CD4-positive, alpha-beta T cell treated with Interferon alpha-2 for 1 hour (primary cell): ENCODE data around the gene SAMD11.

ENCODE experiments used
- DNase-seq, 2 donors: peaks; one replicate each; pipeline ENCODE4 v3.0.0-alpha.2; 2020 to 2022

SAMD11 gene

DNA sequence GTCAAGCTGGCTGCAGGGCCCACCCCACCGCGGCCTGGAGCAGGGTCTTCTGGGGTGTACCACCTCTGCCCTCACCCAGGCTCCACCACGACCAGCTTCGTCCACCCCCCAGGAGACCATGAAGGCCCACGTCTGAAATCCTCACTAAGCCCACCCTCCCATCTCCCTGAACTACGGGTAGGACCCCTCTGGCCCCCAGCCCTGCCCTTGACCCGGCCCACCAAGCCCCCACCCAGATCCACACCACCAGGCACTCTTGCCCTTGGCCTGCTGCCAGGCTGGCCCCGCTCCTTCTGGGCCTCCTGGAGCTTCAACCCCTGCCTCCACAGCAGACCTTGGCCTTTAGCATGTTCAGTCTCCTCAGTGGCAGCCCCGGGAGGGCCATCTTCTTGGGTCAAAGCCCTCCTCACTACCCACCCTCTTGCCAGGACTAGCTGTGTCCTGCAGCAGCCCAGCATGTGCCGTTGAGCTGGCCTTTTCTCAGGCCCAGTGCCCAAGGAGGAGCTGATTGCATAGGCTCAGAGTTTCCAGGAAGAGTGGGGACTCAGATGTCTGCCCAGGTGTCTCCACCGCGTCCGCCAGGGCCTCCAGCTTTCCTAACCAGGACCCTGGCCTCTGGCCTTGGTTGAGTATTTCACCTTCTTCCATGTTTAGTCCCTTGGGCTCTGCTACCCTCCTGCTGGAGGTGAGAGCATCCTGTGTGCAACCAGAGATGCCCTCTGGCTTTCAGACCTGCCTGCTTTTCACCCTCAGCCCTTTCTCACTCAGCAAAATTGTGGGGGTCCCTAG lies 17.7 kb upstream of the SAMD11 start:
- DNase-seq, result no peak

DNA sequence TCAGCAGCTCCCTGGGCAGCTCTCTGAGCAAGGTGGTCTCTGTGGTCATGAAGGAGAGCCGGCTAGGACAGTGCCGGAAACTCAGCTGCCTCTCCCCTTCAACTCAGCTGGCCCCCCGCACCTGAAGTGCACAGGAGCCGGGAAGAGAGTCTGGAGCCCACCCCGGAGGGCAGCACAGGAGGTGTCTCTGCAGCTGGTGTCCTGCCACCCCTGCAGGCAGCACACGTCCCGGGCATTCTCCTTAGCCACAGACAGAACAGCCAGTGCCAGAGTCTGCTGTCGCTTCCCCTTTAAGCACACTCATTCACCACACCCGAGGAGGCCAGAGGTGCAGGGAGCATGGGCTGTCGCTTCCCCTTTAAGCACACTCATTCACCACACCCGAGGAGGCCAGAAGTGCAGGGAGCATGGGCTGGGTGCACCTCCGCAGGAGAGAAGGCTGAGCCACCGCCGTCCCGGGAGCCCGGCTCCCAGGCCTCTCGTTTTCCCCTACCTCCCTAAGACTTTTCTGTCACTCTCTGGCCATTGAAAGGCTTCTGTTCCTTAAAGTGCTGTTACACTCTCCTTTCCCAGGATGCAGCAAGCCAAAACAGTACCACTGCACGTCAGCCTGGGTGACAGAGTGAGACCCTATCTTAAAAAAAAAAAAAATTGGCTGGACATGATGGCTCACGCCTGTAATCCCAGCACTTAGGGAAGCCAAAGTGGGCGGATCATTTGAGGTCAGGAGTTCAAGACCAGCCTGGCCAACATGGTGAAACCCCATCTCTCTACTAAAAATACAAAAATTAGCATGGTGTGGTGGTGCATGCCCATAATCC lies 16.9 kb upstream of the SAMD11 start:
- DNase-seq, result peak; percentile 19 to 45

DNA sequence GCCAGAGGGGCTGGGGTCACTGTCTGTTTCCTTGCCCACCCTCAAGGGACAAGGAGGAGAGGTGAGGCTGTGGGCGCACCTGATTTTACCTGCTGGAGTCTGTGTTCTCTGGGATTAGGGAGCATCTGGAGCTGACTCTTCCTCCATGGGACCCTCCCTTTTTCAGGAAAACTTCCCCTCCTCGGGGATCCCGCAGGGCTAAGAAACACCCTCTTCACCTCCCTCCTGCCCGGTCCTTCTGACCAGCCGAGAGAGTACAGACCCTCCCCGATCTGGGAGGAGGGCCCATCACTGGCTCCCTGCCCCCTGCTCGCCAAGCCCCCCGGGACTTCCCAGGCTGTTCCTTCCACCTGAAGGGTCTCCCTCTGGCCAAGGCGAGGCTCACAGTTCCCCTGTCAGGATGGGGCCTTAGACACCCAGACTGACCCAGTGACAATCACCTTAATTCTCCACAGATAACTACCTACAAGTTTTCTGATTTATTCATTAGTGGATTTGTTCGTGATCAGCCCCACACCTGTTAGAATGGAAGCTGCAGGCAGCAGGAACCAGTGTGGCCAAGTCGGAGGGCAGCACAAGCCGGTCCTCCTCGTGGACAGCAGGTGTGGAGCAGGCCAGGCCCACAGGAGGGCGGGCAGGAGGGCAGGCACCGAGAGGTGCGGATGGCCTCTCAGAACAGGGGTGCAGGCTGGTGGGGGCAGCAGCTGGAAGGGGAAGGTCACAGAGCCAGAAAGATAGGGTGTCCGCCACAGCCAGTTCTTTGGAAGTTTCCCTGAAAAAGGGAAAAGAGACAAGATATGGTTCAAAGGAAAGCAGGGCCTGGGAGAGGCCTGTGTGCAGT lies 15.9 kb upstream of the SAMD11 start:
- no peak for DNase-seq

DNA sequence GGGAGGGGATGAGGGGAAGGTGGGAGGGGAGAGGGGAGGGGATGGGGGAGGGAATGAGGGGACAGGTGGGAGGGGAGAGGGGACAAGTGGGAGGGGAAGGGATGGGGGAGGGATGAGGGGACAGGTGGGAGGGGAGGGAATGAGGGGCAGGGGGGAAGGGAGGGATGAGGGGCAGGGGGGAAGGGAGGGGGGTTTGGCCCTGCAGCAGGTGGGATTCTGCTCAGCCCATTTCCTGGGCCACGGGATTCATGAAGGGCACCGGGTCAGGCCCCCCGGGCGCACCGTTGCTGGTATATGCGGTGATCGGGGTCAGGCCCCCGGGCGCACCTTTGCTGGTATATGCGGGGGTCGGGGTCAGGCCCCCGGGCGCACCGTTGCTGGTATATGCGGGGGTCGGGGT lies 15.1 kb upstream of the SAMD11 start:
- DNase-seq, result no peak

DNA sequence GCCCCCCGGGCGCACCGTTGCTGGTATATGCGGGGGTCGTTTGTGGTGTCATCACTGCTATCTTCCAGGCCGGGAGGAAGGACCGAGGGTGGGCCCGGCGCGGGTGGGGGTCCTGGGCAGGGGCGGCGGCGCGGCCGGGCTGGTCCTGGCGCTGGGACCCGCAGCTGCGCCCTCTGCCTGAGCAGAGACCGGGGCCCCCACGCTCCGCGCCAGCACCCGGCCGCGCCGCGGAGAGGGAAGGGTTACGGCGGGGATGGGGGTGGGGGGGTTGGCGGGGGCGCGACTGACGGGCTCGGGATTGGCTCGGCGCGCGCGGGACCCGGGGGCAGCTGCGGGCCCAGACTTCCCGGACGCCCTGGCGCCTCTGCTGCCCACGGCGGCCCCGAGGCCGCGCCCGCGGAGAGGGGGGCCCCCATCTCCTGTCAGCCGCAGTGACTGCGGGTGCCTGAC lies 13.8 kb upstream of the SAMD11 start:
- no peak for DNase-seq

DNA sequence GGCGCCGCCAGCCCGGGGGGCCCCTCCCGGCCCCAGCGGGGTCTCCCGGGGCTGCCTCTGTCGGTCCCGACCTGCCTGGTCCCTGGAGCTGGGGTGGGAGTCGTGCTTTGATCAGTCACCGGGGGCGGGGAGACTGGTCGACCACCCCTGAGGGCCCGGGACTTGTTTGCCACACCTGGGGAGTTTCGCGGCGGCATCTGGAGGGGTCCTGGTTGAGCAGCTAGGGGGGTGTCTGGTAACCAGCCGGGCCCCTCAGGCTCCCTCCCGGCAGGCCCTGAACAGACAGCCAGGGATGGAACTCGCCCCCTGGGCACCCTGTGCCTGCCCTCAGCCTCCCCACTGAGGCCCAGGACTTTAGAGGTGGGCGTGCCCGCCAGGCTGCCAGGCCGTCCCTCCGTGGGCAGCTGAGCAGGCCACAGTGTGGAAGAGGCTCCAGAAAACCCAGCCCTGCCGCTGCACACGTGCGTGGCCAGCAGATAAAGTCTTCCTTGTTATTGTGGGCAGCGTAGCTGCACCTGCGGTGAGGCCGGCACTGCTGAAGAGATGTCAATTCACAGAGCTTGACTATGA lies 13.3 kb upstream of the SAMD11 start:
- no peak for DNase-seq

DNA sequence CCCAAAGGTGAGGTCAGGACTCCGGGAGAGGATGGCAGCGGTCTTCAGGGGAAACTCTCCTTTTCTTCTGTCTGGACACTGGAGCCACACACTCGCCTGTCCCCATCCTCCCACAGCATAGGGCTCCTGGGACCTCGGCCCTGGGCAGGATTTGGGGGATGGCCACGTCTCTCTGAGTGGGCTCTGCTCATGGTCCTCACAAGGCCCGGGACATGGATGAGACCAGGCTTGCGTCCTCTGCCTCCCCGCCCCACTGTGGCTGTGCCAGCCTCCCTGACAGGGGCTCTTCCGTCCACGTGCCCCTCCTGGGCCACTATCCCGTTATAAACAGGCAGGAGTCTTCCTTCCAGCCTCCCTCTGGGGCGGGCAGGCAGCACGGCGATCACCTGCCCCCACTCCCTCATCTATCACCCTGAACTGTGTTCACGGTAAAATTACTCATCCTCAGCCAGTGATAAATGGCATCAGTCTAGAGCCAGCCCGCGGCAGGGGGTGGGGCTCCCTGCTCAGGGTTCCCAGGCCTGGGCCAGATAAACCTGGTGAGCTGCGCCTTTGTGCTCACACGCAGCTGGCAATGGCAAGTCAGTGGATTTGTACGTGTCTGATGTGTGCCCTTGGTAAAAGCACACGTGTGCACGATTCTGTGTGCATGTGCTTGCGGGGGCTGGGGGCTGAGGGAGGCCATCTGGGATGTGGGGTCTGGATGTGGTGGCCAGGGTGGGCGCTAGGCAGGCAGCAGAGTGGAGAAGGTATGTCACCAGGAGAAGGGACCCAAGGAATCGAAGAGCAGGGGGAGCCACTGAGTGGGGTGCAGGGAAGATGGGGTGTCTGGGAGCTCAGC lies 12.6 kb upstream of the SAMD11 start:
- no peak for DNase-seq

DNA sequence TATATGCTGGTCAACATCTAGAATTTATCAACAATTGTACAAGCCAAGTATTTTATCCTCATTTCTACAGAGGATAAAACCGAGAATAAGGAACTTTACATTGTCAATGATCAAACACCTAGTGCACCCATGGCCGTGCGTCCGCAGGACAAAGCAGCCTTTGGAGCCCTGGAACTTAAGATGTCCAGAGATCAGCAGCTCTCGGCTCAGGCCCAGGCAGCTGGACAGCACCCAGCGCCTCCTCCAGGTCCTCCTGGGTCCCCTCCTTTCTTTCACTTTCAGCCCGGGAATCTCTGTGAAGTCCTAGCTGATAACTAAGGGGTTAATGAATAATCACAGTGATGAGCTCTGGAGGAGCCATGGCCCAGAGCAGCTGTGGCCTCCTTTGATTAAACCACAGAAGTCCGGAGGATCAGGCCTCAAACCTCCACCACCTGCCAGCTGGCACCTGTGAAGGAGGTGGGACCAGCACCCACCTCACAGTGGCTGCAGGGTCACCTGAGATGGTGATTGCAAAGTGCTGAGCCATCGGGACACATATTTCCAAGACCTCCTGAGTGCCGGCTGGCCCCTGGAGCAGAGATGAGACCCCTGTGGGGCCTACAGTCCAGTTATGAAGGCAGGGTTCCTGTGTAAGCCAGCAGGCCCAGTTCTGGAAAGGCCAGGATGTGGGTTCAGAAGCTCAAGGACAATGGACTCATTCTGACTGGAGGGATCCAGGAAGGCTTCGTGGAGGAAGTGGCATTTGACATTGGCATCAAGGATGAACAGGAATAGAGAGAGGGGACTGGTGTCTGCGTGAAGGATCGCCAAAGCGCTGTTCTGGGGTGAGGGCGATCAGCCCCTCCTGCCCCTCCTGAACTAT lies 11.6 kb upstream of the SAMD11 start:
- DNase-seq, result no peak

DNA sequence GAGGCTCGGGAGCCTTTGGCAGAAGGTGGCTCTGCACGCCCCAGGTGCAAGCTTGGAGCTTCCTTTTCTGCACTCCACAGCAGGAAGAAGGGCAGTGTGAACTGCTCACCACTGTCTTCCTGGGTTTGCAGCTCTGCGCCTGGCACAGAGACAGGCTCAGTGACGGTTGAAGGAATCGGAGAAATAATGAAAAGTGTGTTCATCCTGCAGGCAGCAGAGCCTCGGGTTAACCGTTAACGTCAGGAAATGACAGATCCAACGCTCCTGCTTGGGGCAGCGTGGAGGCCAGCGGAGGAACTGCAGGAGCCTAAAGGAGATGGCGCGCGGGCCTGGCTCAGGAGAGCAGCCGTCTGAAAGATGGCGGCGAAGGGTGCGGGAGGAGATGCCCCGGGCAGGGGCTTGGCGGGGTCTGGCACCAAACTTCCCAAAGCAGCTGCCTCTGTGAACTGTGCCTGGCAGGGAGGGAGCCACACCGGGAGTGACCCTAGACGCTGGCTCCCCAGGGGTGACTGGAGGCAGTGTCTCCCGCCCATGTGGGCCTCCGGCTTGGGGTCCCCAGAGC lies 10.9 kb upstream of the SAMD11 start:
- no peak for DNase-seq

DNA sequence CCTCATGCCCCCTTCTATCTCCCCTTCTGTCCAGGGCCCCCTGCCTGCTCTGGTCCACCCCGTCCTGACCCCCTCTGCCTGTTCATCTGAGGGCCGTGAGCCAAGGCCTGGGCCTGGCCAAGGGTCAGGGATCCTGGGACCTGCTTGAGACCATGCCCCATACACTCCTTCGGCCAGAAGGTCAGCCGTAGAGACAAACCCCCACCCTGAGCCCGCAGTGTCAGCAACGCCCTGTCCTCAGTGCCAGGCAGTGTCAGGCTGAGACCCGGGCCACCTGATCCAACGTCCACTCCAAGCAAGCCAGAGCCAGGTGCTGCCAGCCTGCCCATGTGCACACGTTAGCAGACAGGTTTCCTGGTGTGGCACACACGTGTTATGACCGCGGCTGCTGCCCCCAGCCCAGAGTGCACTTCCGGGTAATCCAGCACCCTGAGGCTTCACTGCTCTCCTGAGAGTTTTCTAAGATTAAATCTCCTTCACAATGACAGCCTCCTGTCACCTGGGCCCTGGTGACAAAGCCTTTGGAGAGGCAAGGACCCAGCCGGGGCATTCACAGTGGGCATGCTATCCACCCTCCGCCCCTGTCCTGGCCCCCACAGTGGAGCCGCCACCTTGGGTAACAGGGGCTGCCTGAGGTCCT lies 10.1 kb upstream of the SAMD11 start:
- no peak for DNase-seq

DNA sequence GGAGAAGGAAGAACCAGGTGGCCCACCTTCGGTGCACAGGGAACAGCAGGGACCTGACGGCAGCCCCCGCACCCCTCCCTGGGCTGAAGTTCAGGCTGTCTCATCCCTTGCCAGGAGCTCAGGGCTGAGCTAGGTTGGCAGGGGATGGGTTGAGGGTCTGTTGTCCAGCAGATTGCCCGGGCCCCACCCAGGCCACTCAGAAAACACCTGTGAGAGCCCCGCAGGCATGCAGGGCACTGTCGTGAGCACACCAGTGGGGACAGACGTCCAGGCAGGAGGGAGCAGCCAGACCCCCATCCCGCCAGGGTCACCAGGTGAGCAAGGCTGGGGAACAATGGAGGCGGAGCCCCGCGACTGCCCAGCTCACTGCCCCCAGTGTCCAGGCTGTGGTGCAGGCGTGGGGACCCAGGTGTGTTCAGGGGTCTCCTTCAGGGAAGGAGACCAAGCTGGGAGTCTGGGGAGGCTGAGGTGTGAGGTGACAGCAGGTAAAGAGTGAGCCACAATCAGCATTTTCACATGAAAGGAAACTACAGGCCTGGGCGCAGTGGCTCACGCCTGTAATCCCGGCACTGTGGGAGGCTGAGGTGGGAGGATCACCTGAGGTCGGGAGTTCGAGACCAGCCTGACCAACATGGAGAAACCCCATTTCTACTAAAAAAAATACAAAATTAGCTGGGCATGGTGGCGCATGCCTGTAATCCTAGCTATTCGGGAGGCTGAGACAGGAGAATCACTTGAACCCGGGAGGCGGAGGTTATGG lies 9.4 kb upstream of the SAMD11 start:
- DNase-seq, result no peak

DNA sequence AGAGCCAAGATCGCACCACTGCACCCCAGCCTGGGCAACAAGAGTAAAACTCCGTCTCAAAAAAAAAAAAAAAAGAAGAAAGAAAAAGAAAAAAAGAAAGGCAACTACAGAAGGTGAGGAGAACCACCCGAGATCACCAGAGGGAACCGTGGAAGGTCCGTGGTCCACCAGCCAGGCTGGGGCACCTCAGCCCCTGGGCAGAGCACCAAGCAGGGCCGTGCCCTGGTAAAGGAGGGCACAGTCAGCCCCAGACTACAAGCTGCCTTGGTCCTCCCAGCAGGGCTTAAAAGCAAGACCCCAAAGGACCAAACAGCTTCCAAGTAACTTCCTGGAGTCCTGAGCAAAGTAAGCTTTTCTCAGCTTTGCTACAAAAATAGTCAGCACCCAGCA lies 8.8 kb upstream of the SAMD11 start:
- DNase-seq, result no peak

DNA sequence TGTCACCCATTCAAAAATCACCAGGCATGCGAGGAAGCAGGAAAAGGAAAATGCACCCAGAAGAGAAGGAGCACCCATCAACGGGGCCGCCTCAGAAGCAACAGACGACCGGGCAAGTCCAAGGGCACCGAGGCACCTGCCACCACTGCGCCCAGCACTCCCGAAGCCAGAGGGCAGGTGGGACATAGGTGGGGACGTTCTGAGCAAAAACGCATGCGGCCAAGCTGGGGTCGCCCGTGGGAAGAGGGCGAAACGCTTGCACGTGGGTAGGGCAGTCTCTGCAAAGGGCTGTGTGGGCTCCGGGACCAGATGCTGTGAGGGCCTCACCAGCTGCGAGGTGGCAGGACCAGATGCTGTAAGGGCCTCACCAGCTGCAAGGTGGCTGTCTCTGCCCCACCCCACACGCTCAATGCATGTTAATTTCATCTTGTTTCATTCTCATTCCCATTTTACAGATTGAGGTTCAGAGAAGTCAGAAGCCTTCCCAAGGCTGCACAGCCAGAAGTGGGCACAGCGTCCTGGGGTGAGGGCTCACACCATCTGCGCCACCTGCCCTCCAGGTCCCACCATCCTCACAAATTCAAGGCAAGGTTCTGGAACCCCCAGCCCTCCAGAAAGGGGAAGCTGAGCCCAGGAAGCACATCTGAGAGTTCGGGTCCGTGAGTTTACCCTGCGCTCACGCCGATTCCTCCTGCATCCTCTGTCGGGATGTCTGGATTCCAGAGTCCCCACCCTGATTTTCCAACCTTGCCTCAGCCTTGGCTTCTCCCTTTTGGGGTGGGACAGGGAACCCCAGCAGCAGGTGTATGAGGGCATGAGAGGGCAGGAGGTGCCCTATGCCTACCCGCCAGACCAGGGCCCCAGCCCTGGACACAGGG lies 8.2 kb upstream of the SAMD11 start:
- no peak for DNase-seq

DNA sequence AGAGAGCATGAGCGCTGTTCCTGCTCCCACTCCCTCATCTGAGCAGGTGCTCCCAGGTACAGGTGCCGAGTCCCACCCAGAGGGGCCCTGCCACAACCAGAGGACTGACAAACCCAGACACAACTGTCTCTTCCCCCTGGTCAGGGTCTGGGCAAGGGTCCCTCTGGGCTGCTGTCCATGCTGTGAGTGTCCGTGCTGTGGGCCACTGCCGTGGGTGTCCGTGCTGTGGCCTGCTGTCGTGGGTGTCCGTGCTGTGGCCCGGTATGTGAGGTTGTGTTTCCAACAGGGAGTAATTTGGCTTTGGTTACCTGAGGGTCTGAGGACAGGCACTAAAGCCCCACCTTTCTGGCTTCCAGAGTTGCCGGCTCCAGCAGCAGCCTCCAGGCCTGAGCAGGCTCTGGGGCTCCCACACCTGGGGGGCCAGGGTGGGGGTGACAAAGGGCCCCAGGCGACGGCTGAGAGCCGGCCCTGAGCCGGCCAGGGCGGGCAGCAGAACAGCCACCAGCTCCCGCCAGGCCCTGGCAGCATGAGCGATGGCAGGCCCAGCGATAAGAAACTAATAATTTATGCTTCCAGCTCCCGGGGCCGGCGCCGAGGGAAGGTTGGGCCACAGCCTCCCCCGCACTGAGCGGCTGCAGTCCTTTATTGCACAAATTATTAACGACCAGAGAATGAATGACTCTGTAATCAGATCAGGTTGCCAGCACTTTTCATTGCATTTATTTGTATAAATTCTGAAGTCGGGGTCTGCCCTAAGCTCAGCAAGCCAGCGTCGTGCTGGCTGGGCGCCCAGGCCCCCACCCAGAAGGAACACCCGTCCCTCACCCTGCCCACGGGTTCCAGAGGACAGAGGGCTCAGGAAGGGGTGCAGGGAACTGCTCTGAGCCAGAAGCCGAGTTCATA lies 7.3 kb upstream of the SAMD11 start:
- no peak for DNase-seq

DNA sequence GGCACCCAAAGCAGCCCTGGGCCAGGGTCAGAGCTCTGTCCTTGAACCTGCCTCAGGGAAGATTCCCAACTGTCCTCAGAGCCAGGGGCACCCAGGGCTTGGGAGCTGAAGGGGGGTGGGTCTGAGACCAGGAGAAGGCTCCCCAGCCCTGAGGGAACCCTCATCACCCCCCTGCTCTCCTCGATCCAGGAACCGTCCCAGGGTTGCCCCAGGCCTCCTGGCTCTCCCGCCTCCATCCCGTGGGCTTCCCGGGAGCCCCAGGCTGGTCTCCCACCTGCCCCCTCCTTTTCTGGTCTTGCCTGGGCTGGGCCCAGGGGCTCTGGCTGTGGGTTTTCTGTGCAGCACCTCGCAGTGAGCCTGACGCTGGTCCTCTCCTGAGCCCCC lies 6.7 kb upstream of the SAMD11 start:
- no peak for DNase-seq

DNA sequence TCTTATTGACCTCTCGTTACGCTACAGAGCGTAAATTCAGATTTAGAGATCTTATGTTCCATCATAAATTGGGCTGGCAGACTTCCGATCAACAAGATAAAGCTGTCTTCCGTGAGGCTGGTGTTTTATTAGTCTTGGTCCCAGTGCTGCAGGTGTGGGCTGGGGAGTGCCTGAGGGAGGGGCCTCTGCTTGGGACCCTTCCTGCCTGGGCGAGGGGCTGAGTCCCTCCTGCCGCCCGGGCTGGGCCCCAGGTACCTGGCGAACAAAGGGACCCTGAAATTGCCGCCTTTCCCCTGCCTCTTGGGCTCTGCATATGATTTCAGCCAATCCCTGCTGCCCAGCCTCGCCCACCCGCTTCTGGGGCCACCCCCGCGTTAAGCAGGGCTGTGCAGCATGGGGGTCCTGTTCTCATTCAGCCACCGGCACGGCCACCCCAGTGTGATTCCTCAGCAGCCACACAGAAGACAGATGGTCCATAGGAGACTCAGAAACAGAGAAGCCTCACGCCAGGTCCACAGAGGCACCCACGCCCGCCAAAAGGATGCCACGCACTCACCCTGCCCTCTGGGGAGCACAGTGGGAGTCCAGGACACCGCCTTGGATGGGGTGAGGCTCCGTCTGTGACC lies 6.1 kb upstream of the SAMD11 start:
- DNase-seq, result no peak

DNA sequence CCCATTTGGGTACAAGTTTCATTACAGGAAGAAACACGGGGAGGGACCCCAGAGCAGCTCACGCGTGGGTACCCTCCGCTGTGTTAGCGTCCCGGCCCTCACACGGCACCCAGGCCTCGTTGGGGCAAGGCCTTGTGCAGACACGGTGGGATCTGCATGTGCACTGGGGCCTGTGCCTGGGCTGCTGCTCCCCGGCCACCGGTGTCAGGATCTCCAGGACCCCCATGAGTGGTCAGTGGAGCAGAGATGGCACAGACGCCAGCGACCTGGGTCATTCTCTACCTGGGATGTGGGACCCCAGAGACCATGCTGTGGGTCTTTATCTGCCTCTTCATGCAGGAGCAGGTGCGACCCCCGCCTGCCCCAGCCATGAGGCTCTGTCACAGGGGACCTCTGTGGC lies 5.4 kb upstream of the SAMD11 start:
- no peak for DNase-seq
